CD4-positive, alpha-beta T cell treated with Interleukin-15 for 1 hour (primary cell): Measurements from ENCODE around the gene HYKK.
A peak's percentile ranks its signal among the peaks of the same experiment; 100 is the strongest.
"Not testable (repeated sequence)": the region's sequence is repeated elsewhere in the genome, so short reads cannot be mapped to it uniquely, and the experiment has no call there.

ENCODE experiments used
- DNase-seq: peaks from one replicate; pipeline ENCODE4 v3.0.0-alpha.2; 2020

Gene HYKK

GRCh38 chr15:78506971-78507830 lies at the start of gene HYKK:
HYKK (plus strand) TSS chr15:78507577; CDS start chr15:78513089, 5,512 bp downstream.
- peak; percentile 71 for DNase-seq

GRCh38 chr15:78460737-78461136 lies 46.6 kb upstream of the HYKK start:
- DNase-seq, result no peak

GRCh38 chr15:78461171-78461888 lies 46.0 kb upstream of the HYKK start:
- no peak for DNase-seq

- no peak for DNase-seq
These were observed 38.3 kb upstream of the HYKK start for GRCh38 chr15:78469031-78469430.

GRCh38 chr15:78477295-78477694 lies 30.1 kb upstream of the HYKK start:
- no peak for DNase-seq

GRCh38 chr15:78479650-78480049 lies 27.7 kb upstream of the HYKK start:
- no peak for DNase-seq

GRCh38 chr15:78481917-78482316 lies 25.5 kb upstream of the HYKK start:
- no peak for DNase-seq

- DNase-seq, result no peak
These were observed 14.5 kb upstream of the HYKK start for GRCh38 chr15:78492872-78493271.

- DNase-seq, result no peak
These were observed 5.5 kb upstream of the HYKK start for GRCh38 chr15:78501857-78502256.

- no peak for DNase-seq
These were observed 4.7 kb upstream of the HYKK start for GRCh38 chr15:78502641-78503040.

GRCh38 chr15:78507831-78508160 lies 419 bp downstream of the HYKK start:
- DNase-seq, result no peak

GRCh38 chr15:78508272-78508671 lies 895 bp downstream of the HYKK start:
- DNase-seq, result no peak

GRCh38 chr15:78509726-78510312 lies 2.4 kb downstream of the HYKK start:
- no peak for DNase-seq

- DNase-seq, result not testable (repeated sequence)
These were observed 12.7 kb downstream of the HYKK start for GRCh38 chr15:78520035-78520434.

- DNase-seq, result no peak
These were observed 16.9 kb downstream of the HYKK start for GRCh38 chr15:78524230-78524629.

GRCh38 chr15:78527325-78527724 lies 19.9 kb downstream of the HYKK start:
- no peak for DNase-seq

GRCh38 chr15:78533331-78533730 lies 26.0 kb downstream of the HYKK start:
- DNase-seq, result no peak

- no peak for DNase-seq
These were observed 28.8 kb downstream of the HYKK start for GRCh38 chr15:78536134-78536533.

GRCh38 chr15:78537266-78537905 lies 30.0 kb downstream of the HYKK start:
- DNase-seq, result no peak

GRCh38 chr15:78538358-78538757 lies 31.0 kb downstream of the HYKK start:
- DNase-seq, result no peak

GRCh38 chr15:78539464-78540140 lies 32.2 kb downstream of the HYKK start:
- DNase-seq, result not testable (repeated sequence)

- DNase-seq, result peak; percentile 90
These were observed 32.9 kb downstream of the HYKK start, which contains the start of gene PSMA4 for GRCh38 chr15:78540141-78540870. PSMA4 (plus strand) TSS chr15:78540444; CDS start chr15:78541928, 1,484 bp downstream.
